ENCODE measurements around the gene CEP170B.
"Not testable (repeated sequence)": the region's sequence is repeated elsewhere in the genome, so short reads cannot be mapped to it uniquely, and the experiment has no call there.

Gene CEP170B

DNA sequence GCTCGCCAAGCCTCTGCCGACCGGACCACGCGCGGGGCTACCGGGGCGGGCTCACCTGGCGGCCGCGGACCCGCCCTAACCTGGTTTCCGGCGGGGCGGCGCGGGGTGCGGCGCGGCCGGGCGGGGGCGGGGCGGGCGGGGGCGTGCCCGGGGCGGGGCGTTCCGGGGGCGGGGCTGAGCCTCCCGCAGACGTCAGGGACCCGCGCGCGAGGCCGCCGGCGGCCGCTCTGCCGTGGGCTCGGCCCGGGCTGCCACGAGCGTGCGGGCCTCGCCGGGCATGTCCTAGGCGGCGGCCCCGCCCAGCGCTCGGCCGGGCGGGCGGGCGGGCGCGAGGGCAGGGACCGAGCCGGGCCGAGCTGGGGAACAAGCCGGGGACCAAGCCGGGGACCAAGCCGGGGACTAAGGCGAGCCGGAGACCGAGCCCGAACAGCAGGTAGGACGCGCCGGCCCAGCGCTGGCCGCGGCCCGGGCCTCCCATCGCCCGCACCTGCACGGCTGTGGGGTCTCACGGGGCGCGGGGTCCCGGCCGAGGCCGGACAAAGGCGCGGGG is at the start of gene CEP170B:
Gene CEP170B, plus strand, starts transcription at position 188 of the 550 bp plus-strand sequence. CDS start 3,183 bp downstream, outside the sequence.
- DNase-seq: no peak

GRCh38 chr14:104816616-104816884 is 48.5 kb upstream of the CEP170B start:
- DNase-seq: no peak

DNA sequence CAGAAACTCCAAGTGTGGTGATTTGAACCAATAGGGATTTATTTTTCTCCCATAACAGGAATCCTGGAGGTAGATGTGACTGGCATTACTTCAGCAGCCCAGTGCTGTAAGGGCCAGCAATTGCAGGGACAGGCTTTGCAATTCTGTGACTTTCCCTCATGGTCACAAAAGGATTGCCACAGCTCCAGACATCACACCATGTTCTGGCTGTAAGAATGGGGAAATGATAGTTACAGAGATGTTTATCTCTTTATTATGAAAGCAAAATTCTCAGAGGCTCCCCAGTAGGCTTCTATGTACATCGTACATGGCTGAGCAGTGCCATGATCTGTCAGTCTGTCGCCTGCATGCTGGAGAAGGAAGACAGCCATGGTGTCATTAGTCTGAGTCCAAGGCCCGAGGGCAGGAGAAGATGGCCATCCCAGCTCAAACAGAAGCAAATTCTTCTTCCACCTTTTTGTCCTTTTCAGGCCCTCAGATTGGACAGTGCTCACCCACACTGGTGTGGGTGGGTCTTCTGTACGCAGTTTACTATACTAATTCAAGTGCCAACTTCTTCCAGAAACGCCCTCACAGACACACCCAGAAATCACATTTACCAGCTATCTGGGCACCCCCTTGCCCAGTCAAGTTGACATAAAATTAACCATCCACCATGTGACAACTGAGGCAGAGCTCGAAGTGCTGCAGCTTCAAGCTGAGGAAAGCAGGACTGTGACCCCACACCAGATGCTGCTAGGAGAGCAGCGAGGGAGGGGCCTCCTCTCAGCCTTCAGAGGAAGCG is 46.9 kb upstream of the CEP170B start:
- DNase-seq: no peak

DNA sequence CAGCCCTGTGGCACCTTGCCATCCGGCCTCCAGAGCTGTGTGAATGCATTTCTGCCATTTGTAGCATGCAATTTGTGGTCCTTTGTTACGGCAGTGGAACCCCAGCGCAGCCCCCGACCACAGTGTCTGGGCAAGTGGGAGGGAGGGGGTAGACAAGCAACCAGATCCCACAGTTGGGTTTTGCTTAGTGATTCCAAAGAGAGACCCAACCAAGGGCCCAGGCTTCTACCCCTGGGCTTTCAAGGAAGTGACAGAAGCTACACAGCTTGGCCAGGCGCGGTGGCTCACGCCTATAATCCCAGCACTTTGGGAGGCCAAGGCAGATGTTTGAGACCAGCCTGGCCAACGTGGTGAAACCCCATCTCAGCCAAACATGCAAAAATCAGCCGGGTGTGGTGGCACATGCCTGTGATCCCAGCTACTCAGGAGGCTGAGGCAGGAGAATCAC is 46.3 kb upstream of the CEP170B start:
- no peak for DNase-seq

DNA sequence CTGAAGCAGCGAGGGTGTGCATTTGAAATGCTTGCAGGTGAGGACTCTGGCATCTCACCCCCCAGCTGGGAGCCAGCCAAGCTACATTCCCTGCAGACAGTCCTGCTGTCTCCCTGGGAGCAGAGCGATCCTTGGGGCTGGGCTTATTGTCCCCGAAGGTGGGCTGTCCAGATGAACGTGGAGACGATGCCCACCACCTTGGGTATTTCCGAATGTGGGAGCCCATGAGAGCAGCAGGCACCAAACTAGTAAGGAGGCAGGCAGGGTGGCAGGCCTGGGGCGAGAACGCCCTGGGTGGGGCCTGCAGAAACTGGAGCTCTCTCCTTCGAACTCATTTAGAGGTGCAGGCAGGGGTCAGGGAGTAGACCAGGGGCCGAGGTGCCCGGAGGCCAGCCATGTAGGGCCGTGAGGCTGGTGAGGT is 45.7 kb upstream of the CEP170B start:
- DNase-seq: no peak

DNA sequence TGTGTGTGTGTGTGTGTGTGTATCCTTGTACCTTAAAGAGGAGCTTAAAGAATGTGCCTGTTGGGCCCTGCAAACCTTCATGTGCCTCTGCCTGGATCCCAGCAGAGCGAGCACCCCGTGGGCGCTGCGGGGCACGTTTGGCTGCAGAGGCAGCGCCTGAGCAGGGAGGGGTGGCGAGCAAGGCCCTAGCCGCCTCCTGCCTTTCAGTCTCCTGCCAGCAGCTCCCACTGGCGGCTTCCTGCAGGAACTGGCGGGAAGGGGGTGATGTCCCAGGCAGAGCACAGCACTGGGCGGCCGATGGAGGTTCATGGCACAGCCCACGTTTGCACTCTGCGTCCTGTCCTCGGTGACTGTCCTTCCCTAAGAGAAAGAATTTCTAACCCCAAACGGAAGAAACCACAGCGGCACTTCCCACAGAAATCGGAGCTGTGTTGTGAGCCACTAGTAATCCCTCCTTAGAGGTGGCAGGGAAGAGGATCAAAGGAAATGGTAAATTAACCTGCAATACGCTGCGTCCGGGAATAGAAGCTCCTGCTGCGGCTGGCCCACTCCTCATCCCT is 44.3 kb upstream of the CEP170B start:
- DNase-seq: peak; percentile 76

- DNase-seq: no peak
These were observed 43.7 kb upstream of the CEP170B start for GRCh38 chr14:104821229-104821945.

- DNase-seq: no peak
These were observed 43.0 kb upstream of the CEP170B start for GRCh38 chr14:104821971-104822608.

DNA sequence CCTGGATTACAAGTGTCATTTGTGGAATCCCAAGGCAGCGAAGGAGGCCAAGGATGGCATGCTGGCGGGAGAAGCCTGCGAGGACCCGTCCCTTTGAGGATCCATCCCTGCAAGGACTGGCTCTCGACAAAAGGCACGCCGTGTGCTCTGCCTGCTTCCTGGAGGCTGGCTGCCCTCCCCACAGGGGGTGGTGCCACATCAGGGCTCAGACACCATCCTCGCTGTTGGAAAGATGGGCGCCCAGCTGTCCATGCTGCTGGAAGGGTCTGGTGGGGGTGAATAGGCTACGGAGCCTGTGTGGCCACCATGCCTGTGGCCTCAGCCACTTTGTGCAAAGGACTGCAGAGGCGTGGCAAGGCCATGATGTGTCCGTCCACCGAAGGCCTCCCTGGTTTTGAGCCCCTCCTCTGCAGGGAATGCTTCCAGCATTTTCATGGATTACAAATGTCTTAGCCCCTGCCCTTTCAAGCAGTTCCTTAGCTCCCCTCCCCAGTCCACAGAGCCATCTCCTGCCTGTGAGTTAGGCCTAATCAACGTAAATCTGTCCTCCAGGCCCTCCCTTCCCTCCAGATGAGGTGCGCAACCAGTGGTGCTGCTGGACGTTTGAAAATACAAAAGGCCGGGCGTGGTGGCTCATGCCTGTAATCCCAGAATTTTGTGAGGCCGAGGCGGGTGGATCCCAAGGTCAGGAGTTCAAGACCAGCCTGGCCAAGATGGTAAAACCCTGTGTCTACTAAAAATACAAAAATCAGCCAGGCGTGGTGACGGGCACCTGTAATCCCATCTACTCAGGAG is 42.0 kb upstream of the CEP170B start:
- no peak for DNase-seq

DNA sequence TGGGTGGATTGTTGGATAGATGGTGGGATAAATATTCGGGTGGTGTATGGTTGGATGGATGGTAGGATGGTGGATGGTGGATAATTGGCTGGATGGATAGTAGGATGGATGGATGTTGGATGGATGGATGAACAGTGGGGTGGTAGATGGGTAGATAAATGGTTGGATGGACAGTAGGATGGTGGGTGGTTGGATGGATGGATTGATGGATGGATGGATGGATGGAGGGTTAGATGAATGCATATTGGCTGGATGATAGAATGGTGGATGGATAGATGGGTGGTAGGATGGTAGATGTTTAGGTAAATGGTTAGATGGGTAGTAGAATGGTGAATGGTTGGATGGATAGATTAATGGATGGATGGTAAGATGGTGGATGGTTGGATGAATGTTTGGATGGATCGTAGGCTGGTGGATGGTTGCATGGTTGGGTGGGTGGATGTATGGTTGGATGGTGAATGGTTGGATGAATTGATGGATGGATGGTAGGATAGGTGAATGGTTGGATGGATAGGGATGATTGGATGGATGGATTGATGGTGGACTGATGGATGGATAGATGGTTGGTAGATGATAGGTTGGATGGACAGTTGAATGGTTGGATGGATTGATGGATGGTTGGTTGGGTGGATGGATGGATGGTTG is 40.6 kb upstream of the CEP170B start:
- no peak for DNase-seq

DNA sequence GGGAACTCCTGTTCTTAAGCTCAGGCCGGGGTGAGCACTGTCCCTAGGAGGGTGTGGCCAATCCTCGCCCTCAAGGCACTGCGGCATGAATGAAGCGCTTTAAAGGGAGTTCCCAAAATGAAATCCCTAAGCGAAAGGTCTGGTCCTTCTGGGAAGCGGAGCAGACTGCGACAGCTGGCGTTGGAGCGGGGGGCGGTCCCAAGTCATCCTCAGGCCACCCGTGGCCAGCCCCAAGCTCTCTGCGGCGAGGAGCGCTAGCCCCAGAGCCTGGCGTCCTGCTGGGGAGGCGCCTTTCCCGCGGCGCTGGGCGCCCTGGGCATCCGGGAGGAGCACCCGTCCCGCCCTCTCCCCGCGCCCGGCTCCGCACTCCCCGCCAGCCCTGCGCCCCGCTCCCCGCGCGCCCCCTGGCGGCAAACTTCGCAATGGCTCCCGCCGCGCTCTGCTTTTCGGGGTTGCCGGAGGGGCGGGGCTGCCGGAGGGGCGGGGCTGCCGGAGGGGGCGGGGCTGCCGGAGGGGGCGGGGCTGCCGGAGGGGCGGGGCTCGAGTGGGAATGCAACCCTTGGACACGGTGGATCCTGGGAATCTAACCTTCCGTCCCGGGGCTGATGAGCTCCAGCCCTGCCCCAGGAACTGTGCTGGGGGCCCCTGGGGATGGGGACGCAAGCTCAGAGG is 38.7 kb upstream of the CEP170B start:
- peak; percentile 86 for DNase-seq

DNA sequence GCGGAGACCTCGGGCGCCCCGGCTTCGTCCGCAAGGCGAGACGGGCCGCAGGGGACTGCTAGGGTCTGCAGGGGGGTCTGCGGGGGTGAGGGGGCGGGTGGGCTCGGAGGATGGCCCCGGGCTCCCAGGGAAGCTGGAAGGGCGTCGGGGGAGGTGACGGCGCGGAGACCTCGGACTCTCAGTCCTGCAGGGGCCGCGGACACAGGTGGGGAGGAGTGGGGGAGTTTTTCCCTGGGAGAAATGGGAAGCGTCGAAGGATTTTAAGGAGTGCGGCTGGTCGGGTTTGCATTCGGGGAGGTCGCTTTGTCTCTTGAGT is 38.2 kb upstream of the CEP170B start:
- DNase-seq: peak; percentile 62

GRCh38 chr14:104827177-104828055 is 37.7 kb upstream of the CEP170B start:
- peak; percentile 58 for DNase-seq

GRCh38 chr14:104830781-104831180 is 34.3 kb upstream of the CEP170B start:
- DNase-seq: no peak

DNA sequence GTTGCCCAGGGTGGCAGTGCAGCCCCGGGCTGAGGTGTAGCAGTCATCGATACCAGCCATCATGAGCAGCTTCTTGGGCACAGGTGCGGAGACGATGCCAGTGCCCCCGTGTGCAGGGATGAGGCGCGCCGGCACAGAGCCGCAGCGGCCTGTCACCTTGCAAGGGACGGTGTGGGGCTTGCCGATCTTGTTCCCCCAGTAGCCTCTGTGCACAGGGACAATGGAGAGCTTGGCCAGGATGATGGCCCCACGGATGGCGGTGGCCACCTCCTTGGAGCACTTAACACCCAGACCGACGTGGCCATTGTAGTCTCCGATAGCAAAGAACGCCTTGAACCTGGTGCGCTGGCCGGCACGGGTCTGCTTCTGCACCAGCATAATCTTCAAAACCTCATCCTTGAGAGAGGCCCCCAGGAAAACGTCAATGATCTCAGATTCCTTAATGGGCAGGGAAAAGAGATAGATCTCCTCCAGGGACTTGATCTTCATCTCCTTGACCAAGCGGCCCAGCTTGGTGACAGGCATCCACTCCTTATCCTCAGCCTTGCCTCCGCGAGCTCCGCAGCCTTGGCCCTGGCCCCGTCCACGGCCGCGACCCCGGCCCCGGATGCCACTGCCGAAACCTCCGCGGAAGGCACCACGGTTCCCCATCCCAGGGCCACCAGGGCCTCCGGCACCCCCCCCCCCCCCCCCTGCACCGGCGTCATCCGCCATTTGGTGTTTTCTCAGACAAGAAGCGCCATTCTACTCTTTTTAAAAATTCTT is 28.7 kb upstream of the CEP170B start:
- not testable (repeated sequence) for DNase-seq

DNA sequence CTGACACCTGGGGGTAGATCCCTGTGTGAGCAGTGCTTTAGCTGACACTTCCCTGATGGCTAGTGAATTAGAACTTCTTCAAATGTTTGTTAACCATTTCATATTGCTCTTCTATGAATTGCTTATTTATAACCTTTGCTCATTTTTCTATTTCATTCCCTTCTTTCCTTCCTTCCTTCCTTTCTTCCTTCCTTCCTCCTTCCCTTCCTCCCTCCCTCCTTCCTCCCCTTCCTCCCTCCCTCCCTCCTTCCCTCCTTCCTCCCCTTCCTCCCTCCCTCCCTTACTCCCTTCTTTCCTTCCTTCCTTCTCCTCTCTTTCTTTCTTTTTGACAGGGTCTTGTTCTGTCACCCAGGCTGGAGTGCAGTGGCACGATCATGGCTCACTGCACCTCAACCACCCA is 23.3 kb upstream of the CEP170B start:
- DNase-seq: no peak

DNA sequence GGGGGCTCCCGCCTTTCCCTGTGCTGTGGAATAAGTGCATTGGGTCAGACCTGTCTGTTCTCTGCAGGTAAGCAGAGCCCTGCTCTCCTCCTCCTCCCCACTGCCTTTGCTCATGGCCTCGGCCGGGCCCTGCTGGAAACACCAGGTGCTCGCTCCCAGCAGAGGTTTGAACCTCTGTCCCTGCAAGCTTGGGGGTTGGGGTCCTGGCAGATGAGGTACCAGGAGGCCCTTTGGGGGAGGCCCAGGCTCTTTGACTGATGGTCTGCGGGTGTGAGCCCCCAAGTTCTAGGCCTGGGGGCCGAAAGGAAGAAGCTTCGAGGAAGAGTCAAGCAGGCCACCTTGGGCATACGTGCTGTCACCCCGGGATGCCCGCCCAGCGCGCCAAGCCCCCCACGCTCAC is 22.1 kb upstream of the CEP170B start:
- DNase-seq: no peak

DNA sequence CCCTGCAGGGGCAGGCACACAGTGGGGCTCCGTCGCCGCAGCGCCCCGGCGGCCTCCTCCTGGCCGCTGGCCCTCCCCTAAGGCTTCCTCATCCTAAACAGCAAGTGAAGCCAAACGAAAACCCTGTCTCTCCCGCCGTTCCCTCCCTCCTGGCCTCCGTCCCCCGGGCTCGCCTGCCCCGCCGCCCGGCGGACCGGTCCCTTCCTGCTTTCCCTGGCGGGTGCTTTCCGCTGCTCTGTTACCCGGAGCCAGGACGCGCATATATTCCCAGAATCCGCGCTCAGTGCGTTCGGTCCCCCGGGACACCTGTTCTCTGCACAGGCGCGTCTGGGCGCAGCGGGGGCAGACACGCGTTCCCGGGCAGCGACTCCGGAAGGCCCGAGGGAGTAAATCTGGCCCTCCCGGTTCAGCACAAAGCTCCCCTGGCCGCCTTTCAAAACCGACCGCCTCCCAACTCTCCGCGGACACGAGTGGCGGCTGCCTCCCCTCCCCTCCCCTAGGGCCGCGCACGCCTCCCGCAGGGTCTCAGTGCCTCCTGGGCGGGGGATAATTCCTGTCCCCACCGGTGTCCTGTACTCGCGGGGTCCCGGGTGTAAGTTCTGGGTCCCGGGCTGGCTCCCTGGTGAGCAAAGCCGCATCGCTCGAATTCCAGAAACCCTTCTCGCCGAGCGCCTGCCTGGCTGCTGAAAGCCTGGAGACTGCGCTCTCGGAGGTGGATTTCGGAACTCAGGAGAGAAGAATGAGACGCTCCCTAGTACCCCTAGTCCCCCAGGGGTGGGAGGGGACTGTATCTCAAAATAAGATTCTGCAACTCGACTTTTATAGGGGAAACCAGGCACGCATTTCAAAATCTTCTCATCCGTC is 21.4 kb upstream of the CEP170B start:
- DNase-seq: peak; percentile 72

Measured in retina (tissue), 1 donor.